NCI-H524 treated with DMSO at 0.1 percent for 48 hours (cell line): ENCODE measurements around the gene NPS.

ENCODE experiments used
- DNase-seq: peaks from one replicate; lab custom pipeline; 2025; lab: John Stamatoyannopoulos, UW

The NPS gene

GRCh38 chr10:127549009-127549408 is at the start of gene NPS:
Gene NPS, plus strand, starts transcription at chr10:127549309. Its CDS starts 60 bp downstream, at chr10:127549369.
- DNase-seq, result no peak

- no peak for DNase-seq
These were observed 49.0 kb upstream of the NPS start for GRCh38 chr10:127500127-127500526.

- DNase-seq, result no peak
These were observed 43.0 kb upstream of the NPS start for GRCh38 chr10:127506094-127506493.

GRCh38 chr10:127522298-127522697 is 26.8 kb upstream of the NPS start:
- no peak for DNase-seq

DNA sequence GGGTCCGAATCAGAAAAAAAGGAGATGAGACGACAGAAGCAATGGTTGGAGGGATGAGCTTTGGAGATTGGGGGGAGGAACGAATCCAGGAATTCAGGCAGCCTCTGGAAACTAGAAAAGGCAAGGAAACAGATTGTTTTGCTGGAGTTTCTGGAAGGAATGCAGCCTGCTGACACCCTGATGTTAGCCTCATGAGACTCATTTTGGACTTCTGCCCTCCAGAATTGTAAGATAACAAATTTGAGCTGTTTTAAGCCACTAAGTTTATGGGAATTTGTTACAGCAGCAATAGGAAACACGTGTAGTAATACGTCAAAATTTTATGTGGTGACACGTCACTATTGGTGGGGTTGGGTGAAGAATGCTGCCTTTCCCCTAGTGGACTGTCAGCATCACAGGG is 25.6 kb upstream of the NPS start:
- no peak for DNase-seq

- DNase-seq, result peak; percentile 4
These were observed 24.9 kb upstream of the NPS start for GRCh38 chr10:127524229-127524628.

- no peak for DNase-seq
These were observed 24.0 kb upstream of the NPS start for GRCh38 chr10:127524908-127525665.

GRCh38 chr10:127525686-127526085 is 23.4 kb upstream of the NPS start:
- peak; percentile 12 for DNase-seq

DNA sequence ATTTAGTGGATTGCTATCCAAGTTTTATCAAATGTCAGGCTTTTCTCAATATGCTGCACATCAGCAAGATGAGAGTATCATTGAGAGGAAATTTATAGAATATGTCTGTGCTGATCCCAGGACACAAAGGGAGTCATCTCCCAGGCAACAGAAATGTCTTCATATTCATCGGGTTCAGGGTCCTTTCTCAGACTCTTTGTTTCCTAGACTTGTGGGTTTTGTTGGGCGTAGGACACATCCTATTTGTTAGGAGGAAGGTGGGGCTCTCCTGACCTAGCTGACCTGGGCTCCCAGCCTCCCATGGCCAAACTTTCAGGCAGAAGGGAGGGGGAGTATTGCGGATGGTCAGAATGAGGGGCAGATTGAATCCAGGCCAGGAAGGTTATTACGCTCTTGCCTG is 22.9 kb upstream of the NPS start:
- no peak for DNase-seq

GRCh38 chr10:127527320-127527719 is 21.8 kb upstream of the NPS start:
- no peak for DNase-seq

- no peak for DNase-seq
These were observed 21.2 kb upstream of the NPS start for GRCh38 chr10:127527891-127528290.

DNA sequence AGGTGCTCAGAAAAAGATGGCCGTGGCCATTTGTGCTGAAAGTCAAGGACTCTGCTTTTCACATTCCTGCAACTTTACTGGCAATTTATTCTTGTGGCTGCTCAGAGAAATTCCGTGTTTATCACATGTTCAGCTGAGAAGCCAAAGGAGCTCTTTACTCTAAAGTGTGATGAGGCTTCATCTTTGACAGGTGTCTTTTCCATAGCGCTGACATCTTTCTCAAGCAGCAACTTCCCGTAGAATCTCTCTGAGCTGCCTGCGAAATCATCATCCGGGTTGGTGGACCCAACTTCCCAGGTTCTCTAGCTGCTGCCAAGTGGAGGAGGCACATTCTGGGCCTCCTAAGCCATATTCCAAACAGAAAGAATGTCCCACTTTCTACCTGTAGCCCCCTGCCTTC is 16.9 kb upstream of the NPS start:
- no peak for DNase-seq

DNA sequence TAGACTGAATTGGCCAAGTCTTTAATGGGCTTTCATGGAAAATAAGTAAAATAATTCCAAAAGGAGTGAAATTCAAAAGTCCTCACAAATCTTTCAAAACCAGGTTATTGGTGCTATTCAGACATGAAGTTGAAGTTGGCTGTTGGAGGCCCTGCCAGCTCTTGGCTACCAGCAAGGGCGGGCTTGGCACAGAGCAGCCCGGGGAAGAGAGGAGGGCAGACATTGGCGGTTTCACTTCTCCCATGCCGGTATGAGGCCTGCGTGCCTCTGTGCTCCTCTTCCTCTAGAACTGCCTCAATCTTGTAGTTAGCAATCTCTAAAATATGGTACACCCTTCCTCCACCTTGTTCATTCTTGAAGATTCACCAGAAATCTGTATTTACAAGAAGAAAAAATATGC is 16.4 kb upstream of the NPS start:
- DNase-seq, result no peak

- no peak for DNase-seq
These were observed 15.0 kb upstream of the NPS start for GRCh38 chr10:127534074-127534473.

- no peak for DNase-seq
These were observed 14.6 kb upstream of the NPS start for GRCh38 chr10:127534496-127534895.

GRCh38 chr10:127535802-127536515 is 13.2 kb upstream of the NPS start:
- DNase-seq, result no peak

GRCh38 chr10:127536972-127537760 is 11.9 kb upstream of the NPS start:
- no peak for DNase-seq

- DNase-seq, result no peak
These were observed 11.2 kb upstream of the NPS start for GRCh38 chr10:127537924-127538323.

GRCh38 chr10:127548022-127548421 is 1.1 kb upstream of the NPS start:
- DNase-seq, result peak; percentile 61

GRCh38 chr10:127550861-127551260 is 1.8 kb downstream of the NPS start:
- no peak for DNase-seq

DNA sequence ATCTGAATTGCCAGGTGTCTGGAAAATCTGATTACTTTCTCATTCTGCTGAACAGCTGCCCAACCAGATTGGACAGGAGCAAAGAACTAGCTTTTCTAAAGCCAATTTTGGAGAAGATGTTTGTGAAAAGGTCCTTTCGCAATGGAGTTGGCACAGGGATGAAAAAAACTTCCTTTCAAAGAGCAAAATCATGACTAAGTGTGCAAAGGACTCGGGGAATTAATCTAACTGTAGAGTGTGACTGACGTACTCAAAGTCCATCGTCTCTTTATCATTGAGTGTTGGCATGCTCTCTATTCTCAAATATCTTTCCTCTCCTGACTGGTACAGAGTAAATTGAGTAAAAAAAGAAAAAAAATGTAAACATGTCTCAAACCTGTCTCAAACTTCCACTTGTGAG is 3.3 kb downstream of the NPS start:
- peak; percentile 7 for DNase-seq

- no peak for DNase-seq
These were observed 4.3 kb downstream of the NPS start for GRCh38 chr10:127553417-127553816.

GRCh38 chr10:127556916-127557315 is 7.8 kb downstream of the NPS start:
- no peak for DNase-seq
